ENCODE results near the gene OAT. TPM values are rescaled to one million over a fixed set of nuclear protein-coding genes. Genes with fewer than 3 reads are reported as not detected.
A peak's percentile ranks its signal among the peaks of the same experiment; 100 is the strongest.

OAT gene
- total RNA-seq, 1 donor from 2014 or later = 54.2 TPM

GRCh38 chr10:124381011-124381611 lies 37.6 kb downstream of the OAT start:
- H3K36me3 ChIP-seq = no peaks in the 10 kb centered on the region
- intact Hi-C loops (cut with DNase I) = no loop called here
- no peak overlapping the region for H3K27ac ChIP-seq
- no peaks in the 10 kb centered on the region for H3K9me3 ChIP-seq
- no peak for ATAC-seq
- H3K4me1 ChIP-seq = no peaks in the 10 kb centered on the region
- DNase-seq = no peak
- no peak for TF ChIP-seq CTCF (IDR thresholded peaks at IDR 0.05)
- H3K4me3 ChIP-seq = no peak overlapping the region
- peaks cover 11% of the 10 kb centered on the region for H3K27me3 ChIP-seq (ENCODE audit: low read depth)

DNA sequence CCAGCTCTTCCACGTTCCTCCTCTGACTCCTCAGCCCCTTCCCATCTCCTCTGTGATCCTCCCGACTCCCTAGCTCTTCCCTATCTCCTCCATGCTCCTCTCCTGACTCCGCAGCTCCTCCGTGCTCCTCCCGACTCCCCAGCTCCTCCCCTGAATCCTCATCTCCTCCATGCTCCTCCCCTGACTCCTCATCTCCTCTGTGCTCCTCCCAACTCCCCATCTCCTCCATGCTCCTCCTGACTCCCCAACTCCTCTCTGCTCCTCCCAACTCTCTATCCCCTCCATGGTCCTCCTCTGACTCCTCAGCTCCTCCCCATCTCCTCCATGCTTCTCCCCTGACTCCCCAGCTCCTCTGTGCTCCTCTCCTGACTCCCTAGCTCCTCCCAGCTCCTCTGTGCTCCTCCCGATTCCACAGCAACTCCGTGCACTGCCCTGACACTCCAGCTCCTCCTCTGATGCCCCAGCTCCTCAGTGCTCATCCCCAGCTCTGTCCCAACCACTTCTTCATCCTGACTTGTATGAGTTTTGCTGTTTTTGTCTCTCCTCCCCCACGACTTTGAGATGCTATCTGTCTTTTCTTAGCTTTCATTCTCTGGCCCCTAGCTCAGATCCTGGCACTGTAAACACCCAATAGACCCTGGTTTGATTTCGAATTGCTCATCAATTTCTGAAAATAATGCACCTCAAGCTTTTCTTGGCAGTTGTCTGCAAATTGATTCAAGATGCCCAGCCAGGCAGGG lies 38.3 kb downstream of the OAT start:
- H3K9me3 ChIP-seq = no peaks in the 10 kb centered on the region
- no peak for ATAC-seq
- H3K4me3 ChIP-seq = no peak overlapping the region
- no peak for DNase-seq
- no peaks in the 10 kb centered on the region for H3K36me3 ChIP-seq
- intact Hi-C loops (cut with DNase I) = no loop called here
- no peak overlapping the region for H3K27ac ChIP-seq
- TF ChIP-seq CTCF (IDR thresholded peaks at IDR 0.05) = no peak
- H3K27me3 ChIP-seq (ENCODE audit: low read depth) = peaks cover 11% of the 10 kb centered on the region
- no peaks in the 10 kb centered on the region for H3K4me1 ChIP-seq

GRCh38 chr10:124379609-124380193 lies 39.0 kb downstream of the OAT start:
- no peaks in the 10 kb centered on the region for H3K36me3 ChIP-seq

DNA sequence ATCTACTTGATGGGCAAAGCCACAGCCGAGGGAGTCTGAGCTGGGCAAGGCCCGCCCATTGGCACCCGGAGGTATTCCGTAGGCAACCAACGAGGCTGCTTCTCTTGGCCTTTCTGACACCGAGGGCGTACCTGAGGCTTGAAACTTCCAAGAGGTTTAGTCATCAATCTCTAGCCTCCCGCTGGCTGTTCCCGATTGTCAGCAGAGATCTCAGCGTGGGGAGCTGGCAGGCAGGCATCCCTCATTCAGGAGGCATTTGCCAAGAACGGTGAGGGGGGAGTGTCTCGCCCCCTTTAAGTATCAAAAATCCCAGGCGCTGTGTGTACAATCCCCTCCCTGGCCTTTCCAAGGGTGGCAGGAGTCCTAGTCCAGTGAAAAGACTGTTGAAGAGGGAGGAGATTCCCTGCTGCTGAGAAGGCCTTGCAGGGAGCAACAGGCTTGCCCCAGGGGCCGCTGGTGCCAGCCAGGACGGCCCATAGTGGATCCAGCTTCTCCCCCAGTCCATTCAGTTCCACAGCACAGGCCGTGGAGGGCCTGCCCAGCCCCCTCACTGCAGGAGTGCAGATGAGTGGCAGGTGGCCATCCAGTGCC lies 39.7 kb downstream of the OAT start:
- H3K9me3 ChIP-seq = no peaks in the 10 kb centered on the region
- intact Hi-C loops (cut with DNase I) = no loop called here
- no peak overlapping the region for H3K4me3 ChIP-seq
- H3K4me1 ChIP-seq = no peaks in the 10 kb centered on the region
- H3K27ac ChIP-seq = no peak overlapping the region
- no peaks in the 10 kb centered on the region for H3K36me3 ChIP-seq
- ATAC-seq (peak; percentile 64 to 79), DNase-seq (no peak)
- peaks cover 11% of the 10 kb centered on the region for H3K27me3 ChIP-seq (ENCODE audit: low read depth)
- no peak for TF ChIP-seq CTCF (IDR thresholded peaks at IDR 0.05)

More at GRCh38 chr10:124379609-124380193, 39.0 kb downstream of the OAT start:
- Histone ChIP-seq H3K9me3 (no peaks in the 10 kb centered on the region), H3K4me3 (no peak overlapping the region), H3K27me3 (ENCODE audit: low read depth) (peaks cover 11% of the 10 kb centered on the region), H3K27ac (no peak overlapping the region), H3K4me1 (no peaks in the 10 kb centered on the region)
- no peak for TF ChIP-seq CTCF (IDR thresholded peaks at IDR 0.05)
- DNase-seq (no peak), ATAC-seq (peak in 1 of 2 donors; percentile 32)
- intact Hi-C loops (cut with DNase I) = no loop called here

GRCh38 chr10:124378271-124378670 lies 40.5 kb downstream of the OAT start:
- Histone ChIP-seq H3K27me3 (ENCODE audit: low read depth) (peaks cover 11% of the 10 kb centered on the region), H3K4me1 (no peaks in the 10 kb centered on the region), H3K36me3 (no peaks in the 10 kb centered on the region), H3K4me3 (no peak overlapping the region), H3K27ac (no peak overlapping the region), H3K9me3 (no peaks in the 10 kb centered on the region)
- DNase-seq (no peak), ATAC-seq (no peak)
- no peak for TF ChIP-seq CTCF (IDR thresholded peaks at IDR 0.05)
- intact Hi-C loops (cut with DNase I) = no loop called here
